HG02610 (cell line): ENCODE measurements around the gene PCBP3.

Source experiments
- ATAC-seq: cut with Tn5 transposase; IDR thresholded peaks from one replicate; pipeline ENCODE4 v1.9.1; 2021; ENCODE audit warnings: mild to moderate bottlenecking, moderate library complexity; ENCODE audit not compliant: unreplicated experiment

PCBP3 gene

GRCh38 chr21:45723049-45723958 is 79.8 kb downstream of the PCBP3 start:
- ATAC-seq: no peak

- ATAC-seq: no peak
Observed at GRCh38 chr21:45724345-45724961, 80.9 kb downstream of the PCBP3 start.

GRCh38 chr21:45724994-45725843 is 81.7 kb downstream of the PCBP3 start:
- ATAC-seq: no peak

GRCh38 chr21:45725844-45726200 is 82.3 kb downstream of the PCBP3 start:
- ATAC-seq: no peak

- ATAC-seq: no peak
Observed at GRCh38 chr21:45726438-45726837, 82.9 kb downstream of the PCBP3 start.

GRCh38 chr21:45727390-45727789 is 83.9 kb downstream of the PCBP3 start:
- no peak for ATAC-seq

GRCh38 chr21:45735259-45736000 is 91.9 kb downstream of the PCBP3 start:
- ATAC-seq: no peak

GRCh38 chr21:45736042-45736689 is 92.6 kb downstream of the PCBP3 start:
- no peak for ATAC-seq

- ATAC-seq: no peak
Observed at GRCh38 chr21:45736690-45737484, 93.4 kb downstream of the PCBP3 start.

- no peak for ATAC-seq
Observed at GRCh38 chr21:45737485-45738166, 94.1 kb downstream of the PCBP3 start.

- ATAC-seq: no peak
Observed at GRCh38 chr21:45739218-45740087, 95.9 kb downstream of the PCBP3 start.

GRCh38 chr21:45740088-45740440 is 96.5 kb downstream of the PCBP3 start:
- ATAC-seq: no peak

GRCh38 chr21:45740491-45741357 is 97.2 kb downstream of the PCBP3 start:
- ATAC-seq: no peak

- no peak for ATAC-seq
Observed at GRCh38 chr21:45741691-45742090, 98.2 kb downstream of the PCBP3 start.

GRCh38 chr21:45742247-45742646 is 98.7 kb downstream of the PCBP3 start:
- no peak for ATAC-seq

GRCh38 chr21:45745256-45745655 is 101.7 kb downstream of the PCBP3 start:
- no peak for ATAC-seq

GRCh38 chr21:45747233-45747766 is 103.8 kb downstream of the PCBP3 start:
- ATAC-seq: no peak
